Renal cortical epithelial cell (primary cell): ENCODE results near the gene TNNC1. TPM values are rescaled to one million over a fixed set of nuclear protein-coding genes. Genes with fewer than 3 reads are reported as not detected.

Experiments used
- DNase-seq: peaks from one replicate; pipeline ENCODE4 v3.0.0-alpha.2; 2011; ENCODE audit warnings: low read depth
- total RNA-seq: library from RNA; depleted of rRNA; stranded (reverse); fragments of >200 nt; gene quantifications from 2 replicates; pipeline ENCODE4 v1.2.3, GENCODE V29; 2014

Gene TNNC1
- total RNA-seq, 1 donor from 2014 or later = 0.30 TPM

DNA sequence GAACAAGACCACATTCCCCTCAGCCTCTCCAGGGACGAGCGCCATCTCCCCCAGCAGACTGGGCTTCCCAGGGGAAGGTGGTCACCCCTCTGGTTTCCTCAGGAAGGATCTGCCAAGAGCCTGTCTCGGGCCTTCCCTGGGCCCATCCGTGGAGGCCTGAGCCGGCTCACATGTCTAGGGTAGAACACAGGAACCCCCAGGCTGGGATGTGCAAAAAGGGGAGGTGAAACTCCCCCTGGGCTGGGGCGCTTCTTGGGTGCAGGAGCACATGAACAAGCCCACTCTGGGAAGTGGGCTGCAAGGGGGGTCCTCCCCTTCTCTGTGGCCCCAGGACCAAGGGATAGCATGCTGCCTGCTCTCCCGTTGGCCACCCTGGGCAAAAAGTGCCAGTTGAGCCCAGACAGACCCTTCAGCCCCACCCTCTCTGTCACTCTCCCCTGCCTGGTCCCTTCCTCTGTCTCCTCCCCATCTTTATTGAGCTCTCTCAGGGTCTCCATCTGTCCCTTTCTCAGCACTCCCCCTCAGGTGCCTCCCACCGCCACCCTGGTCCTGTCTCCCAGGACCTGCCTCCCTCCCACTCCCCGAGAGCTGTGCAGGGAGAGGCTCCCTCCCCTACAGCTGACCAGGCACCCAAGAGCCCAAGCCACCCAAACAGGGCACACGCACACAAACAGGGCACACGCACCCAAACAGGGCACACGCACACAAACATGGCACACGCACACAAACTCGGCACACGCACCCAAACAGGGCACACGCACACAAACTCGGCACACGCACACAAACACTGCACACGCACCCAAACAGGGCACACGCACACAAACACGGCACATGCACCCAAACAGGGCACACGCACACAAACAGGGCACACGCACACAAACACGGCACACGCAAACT lies 9.8 kb downstream of the TNNC1 start:
- no peak for DNase-seq

DNA sequence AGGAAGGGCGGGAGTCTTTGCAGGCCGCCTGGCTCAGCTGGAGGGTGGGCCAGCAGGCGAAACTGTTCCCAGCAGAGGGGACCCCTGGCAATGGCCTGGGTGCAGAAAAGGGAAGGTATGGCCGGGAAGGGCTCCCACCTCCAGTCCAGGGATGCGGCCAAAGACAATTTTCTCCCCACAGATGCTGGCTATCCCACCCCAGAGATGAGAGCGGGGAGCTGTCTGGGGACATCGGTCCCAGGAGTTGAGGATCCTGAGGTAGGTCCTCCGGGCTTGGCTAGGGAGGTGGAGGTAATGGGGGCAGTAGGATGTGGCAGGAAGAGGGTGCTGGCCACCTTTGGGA lies 10.6 kb downstream of the TNNC1 start:
- no peak for DNase-seq

DNA sequence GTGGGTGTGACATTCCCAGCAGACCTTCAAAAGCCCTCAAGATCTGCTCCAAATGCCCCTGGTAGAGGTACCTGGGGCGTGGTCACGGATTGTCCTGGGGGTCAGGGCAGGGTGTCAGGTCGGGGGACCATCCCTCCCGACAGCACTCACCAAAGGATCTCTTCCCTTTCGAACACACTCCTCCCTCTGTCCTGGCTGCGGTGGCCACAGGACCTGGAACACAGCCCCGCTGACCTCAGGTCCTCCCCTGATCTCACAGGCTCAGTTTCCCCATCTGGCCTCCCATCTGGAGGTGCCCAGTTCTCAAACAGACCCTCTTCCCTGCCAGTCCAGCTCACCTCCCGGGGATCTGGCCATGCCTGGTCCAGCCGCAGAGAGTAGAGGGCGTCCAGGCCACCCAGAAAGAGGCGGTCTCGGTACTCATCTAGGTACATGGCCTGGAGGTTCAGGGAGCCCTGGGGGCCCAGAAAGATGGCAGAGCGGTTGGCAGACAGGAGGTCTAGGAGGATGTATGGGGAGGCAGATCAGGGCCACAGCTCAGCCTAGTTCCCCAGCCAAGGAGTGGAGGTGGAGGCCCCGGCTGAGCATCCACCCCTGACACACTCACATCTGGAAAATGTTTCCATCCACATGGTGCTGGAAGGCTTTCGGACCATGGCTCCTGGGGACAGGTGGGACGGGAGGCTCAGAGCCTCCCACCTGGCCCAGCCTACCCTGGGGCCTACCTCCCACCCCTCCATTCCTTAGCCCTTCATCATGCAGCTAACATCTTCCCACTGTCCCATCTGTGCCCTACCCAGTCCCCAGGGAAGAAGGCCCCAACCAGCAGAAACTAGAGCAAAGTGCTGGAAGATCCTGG lies 11.2 kb downstream of the TNNC1 start:
- no peak for DNase-seq

DNA sequence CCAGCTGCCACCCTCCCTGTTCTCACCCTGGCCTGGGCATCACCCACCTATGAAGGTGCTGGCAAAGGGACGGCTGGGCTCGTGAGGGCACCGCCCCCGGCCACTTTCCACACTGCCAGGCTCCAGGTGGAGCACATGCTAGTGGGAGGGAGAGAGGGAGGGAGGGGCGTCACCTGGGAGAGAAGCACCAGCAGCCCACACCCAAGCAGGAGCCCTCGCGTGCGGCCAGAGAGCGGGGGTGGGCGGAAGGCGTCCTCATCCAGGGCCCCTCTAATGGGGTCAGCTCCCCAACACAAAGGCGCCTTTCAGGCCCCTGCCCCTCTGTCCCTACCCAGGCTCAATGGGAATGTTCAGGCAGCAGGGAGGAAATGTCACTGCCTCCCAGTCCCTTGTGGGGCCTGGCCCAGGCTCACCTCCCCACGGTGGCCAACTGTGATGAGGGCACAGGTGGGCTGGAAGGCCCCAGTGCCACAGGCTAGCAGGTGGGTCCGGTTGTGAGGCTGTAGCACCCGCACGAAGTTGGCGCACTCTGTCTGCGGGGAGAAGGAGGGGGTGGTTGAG lies 12.0 kb downstream of the TNNC1 start:
- DNase-seq = no peak

DNA sequence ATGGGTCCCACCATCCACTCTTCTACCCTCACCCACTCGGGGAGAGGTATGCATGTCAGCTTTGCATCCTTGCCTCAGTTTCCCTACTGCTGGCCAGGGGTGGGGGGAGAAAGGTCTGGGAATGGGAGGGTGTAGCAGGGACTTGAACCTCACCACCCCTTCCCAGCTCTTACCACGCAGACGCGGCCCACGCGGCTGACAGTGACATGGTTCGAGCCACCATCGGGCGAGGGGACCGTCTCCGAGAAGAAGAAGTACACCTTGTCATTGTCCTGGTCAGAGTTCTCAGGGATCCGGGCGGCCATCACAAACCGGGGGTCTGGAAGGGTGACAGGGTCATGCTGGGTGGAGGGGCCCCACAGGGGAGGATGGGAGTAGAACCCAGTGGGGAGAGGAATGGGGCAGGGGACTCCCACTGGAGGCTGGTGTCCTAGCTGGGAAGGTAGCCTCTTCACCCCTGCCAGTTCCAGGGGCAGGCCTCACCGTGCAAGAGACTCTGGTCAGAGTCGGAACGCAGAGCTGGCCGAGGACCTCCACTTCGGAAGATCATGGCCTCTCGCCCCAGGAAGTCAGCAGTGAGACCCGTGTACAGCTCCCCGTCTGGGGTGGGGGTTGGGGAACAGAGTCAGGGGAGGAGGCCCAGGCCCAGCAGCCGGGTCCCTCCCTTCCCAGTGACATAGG lies 12.6 kb downstream of the TNNC1 start:
- no peak for DNase-seq

DNA sequence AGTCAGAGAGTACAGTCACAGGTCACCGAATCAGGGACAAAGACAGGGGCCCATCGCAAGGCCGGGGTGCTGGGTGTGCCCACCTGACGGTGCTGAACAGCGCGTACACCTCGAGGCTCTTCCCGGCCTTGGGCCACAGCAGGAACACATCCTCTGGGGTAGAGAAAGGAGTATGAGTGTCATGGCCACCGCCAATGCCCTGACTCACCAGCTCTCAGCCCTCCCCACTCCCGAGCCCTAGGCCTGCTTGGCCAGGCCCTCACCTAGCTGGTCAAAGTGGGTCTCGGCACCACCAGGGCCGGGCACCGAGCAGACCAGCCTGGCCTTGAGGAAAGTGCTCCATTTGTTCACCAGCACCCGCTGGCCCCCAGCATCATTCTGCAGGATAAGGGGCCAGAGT lies 13.2 kb downstream of the TNNC1 start:
- DNase-seq = no peak

DNA sequence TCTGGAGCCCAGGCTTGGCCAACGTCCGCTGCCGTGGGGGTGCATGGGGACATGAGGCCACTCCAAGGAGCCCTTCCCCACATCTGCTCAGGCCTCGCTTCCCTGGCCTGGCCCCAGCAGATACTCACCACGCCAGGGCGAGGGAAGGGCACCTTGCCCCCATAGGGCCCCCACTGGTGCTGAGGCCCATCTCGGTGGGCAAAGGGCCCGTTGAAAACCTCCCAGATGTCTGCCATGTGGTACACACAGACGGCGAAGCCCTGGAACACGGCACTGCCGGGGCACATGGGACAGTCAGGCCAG lies 13.6 kb downstream of the TNNC1 start:
- no peak for DNase-seq

DNA sequence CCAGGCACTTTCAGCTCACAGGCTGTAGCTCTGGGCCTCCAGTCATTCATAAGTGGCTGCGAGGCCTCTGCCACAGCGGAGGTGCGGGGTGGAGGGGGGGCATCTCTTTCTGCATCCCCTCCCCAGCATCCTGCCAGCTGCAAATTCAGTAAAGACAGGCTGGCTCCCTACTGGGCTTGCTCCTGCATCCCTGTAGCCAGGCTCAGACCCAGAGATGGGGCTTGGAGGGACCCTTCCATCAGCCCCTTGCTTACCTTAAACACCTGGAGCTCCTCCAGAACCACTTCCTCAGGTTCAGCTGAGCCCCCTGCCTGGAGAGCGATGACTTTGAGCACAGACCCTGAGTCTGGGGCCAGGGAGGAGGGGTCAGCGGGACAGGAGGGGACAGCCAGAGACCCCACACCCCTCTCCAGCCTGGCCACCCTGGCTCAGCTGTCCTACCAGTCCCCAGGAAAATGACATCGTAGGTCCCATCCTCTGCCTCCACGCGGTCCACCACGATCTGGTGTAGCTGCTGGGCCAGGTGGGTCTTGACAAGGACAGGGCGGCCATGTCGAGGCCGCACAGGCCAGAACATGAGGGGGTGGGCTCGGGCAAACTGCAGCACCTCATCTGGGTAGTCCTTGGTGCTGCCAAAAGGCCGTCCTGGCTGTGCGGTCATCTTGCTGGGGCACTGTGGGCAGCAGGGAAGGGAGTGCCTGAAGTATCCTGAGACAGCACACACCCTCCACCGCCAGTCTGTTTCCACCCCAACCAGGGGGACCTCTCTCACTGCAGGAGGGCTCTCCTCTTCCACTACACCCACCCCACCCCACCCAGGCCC lies 14.2 kb downstream of the TNNC1 start:
- DNase-seq = no peak

DNA sequence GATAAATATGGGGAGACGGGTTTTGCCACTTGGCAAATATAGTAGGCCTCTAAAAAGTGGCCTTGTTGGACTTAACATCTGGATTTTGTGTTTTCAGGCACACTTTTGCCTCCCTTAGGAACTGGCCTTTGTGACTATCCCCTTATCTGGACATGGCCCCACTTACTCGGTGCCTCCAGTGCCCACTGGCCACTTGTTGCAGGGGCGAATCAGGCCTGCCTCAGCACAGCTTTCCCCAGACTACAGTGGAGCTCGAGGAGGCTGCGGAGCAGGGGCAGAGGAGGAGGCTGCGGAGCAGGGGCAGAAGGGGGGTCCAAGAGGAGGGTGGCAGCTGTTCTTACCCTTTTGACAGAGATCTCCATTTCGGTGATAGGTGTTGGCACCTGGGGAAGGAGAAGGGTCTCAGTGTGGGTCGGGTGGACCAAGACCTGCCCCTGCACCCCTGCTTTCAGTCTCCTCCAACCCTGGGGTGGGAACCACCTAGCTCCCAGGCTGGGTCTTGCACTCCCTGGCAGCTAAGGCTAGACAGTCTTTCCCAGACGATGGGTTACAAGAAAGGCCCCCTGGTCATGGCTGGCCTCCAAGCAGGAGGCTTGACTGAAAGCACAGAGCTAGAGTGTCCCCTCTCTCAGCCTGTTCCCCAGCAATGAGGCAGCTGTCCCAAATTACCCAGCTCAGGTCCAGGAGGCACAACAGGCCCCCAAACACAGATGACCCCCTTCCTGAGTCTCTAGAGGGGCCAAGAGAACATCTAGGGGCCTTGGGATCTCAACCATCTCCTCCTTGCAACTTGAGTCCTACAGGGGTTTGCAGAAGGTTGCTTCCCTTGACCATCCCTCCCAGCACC lies 15.0 kb downstream of the TNNC1 start:
- no peak for DNase-seq

DNA sequence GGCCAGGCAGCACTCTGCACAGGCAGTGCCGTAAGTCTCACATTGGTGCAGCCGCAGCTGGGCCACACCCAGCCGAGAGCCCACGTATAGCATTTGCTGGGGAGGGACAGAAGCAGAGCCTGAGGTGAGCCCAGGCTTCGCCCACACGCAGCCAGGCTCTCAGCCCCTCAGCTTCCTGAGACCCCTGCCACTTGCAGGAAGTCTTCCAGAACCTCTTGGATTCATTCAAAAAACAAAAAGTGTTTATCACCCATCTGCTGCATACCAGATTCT lies 15.8 kb downstream of the TNNC1 start:
- DNase-seq = no peak

DNA sequence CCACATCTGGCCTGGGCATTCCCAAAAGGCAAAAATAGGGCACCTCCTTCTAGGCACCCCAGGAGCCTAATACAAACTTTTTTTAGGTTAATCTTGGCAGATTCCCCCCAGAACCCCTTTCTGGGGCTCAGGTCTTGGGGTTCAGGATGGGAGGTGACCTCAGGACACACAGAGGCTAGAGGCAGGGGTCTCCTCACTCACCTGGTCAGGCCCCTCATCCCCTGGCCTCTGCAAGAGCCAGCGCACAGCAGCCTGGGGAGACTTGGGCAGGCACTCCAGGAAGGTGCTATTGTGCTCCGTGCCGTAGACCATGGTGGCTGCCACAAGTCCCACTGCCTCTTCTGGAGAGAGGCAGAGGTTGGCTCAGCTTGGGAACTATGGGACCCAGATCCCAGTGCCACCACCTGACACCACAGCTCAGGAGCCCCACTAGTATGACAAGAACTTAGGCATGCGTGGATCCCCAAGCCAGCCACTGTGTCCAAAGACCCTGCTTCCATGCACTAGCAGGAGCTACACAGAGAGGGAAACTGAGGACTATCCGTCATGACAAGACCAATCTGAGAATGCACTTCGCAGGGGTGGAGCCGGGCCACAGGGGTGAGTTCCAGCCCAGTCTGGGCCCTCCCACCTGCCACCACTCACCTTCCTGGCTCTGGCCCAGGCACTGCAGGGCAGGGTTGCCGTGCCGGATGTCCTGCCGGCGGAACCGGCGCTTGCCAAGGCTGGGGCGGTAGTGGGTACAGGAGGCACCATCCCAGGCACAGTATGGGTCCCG lies 16.3 kb downstream of the TNNC1 start:
- no peak for DNase-seq

DNA sequence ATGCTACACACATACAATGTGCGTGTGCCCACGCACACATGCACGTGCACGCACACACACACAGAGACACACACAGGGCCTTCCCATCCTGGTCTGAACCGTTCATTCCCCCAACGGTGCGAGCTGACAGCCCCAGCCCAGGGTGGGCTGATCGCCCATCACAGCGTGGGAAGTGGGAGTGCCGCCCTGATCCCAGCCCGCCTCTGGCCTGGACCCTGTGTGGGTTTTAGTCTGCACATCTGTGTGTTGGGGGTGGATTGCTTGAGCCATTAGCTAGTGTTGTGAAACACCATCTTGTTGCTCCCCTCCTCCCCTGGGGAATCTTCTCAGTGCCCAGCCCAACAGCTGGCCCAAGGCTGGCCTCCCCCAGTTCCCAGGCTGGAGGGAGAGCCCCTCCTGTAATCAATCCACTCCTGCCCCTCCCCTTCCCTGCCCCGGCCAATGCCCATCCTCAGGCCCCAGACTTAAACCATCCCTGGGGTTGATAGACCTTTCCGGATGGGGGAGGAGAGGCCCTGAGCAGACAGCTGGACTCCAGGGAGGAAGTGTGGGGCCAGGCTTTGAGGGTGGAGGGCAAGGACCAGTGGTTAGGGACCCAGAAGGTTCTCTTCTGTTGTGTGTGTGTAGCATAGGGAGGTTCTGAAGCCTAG lies 17.2 kb downstream of the TNNC1 start:
- no peak for DNase-seq

DNA sequence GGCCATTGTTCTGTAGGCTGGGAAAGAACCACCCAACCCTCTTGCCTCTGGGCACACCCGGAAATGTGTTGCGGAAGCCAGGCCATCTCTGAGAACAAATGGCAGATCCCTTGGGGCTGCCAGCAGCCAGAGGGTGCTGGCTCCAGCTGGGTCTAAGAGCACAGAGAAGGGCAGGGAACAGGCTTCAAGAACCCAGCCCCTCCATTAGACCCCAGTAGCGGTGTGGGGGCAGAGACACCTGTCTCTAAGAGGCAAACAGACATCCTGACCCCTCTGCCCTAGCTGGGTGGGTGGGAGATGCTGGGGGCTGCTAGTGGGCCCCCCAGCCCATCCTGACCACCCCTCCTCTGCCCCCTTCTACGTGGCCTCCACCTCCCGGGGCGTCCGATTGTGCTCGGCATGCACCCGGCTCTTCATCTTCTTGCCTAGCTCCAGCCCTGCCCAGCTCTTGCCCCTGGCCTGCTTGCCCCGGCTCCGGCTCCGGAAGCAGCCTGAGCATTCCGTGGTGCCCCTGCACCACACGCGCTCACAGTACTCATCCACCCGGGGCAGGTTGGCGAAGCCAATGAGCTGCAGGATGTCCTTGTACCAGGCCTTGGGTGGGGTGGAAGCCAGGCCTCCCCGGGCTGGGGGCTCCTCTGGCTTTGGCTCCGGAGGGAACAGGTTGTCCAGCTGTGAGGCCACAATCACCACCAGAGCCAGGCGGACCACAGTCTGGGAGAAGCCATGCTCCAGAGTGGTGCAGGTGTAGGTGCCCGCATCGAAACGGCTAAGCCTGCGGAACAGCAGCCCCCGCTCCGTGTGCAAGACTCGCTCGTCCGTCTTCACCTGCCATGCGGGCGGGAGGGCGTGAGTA lies 18.4 kb downstream of the TNNC1 start:
- DNase-seq = no peak

DNA sequence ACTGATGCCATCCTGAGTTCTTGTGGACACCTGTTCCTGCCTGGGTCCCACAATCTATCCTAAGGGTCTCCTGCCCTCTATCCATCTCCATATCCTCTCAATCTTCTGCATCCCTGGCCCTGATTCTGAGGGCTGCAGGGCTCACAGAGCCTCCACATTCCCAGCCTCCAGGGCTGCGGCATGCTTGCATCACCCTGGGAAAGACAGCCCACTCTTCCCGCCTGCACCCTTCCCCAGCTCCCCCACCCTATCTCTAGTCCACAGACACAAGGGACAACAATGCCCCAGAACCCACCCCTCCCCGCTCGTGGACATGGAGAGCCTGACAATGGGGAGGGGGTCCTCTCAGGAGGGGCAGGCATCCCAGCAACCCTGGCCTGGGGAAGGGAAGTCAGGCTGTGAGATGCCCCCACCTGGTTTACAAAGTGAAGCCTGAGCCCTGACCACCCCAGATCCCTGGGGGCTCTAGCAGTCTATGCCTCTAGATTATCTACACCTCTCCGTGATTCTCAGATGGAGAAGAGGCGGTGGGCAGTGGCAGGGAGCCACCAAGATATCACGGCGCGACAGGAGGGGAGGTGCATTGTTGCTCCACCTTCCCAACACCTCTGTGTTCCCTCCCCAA lies 19.2 kb downstream of the TNNC1 start:
- no peak for DNase-seq

DNA sequence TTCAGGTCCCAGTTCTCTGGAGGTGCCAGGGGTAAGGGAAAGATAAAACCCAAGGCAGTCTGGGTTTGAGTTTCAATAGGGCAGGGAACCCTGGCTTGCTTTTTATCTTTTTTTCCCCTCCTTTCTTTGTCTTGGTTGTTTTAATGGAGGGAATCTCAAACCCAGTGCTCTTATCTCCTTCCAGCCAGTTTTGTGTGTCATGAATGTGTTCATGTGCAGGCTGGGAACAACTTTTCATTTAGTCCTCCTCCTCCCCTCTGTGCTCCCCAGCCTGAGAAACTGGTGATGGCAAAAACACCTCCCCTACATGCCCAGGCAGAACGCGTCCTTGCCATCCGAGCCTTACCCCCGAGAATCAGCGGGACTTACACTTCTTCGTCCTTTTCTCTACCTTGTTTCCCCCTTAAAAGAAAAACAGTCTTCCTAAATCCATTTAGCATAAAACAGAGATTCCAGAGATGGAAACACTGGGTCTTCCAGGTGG lies 19.8 kb downstream of the TNNC1 start:
- DNase-seq = no peak

DNA sequence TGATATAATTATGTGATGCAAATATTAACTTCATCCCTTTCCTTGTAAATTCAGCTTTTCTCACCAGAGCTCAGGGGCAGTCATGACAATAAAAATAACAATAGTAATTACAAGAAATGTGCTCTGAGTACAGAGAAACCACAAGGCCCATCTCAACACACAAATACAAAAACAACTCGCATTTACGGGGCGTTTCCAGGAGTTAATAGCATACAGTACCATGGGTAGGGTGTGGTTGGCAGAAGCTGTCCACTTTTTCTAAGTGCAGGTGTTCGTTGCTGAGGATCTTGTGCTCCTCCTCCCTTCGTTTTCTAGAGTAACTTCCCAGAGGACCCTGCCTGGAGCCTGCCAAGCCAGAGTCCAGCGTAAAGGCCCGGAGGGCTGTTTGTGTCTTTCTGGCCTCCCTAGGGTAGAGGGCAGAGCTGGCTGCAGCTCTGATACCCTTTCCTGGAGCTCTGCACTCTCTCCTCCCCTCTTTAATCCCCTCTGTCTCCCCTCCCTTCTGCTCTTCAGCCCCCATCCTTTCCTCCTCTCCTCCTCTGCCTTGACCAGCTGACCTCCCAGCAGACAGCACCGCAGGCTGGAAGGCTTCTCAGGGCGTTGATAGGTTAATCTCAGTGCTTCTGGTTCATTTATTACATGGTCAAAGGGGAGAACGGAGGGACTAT lies 20.4 kb downstream of the TNNC1 start:
- DNase-seq = no peak

DNA sequence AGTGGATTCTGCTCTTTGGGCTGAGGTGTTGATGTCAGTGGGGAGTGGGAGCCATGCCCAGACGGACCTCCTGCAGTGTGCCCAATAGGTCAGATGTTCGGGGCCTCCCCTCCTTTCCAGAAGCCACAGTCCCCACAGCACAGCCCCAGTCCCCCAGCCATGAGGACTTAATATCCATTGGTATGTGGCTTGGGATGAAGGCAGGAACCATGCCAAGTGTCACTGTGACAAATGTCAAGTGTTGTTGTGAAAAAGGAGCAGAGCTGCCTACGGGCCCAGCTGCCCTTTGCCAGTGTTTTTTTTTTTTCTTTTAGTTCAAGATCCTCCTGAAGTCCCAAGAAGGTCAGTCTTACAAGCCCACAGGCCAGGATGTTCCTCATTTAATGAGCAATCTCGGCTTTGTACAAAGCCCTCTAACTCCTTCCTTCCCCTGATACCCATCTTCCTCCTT lies 21.1 kb downstream of the TNNC1 start:
- DNase-seq = no peak
